Fibroblast of mammary gland (primary cell): ENCODE measurements around the gene TMEM14B.

Source experiments
- DNase-seq: peaks from one replicate; pipeline ENCODE4 v3.0.0-alpha.2; 2010; ENCODE audit warnings: low read depth
- H3K4me3 ChIP-seq: 2 replicates; pipeline ENCODE4 v1.5.1; 2011; ENCODE audit warnings: low read depth, mild to moderate bottlenecking, low read length, moderate library complexity; ENCODE audit not compliant: control insufficient read depth
- CTCF ChIP-seq: conservative IDR thresholded peaks from 2 replicates; pipeline ENCODE4 v1.5.1; 2011; ENCODE audit warnings: low read depth, low read length, inconsistent platforms; ENCODE audit not compliant: control insufficient read depth, insufficient read depth

Gene TMEM14B

GRCh38 chr6:10721850-10722569 lies 25.6 kb upstream of the TMEM14B start:
- H3K4me3 ChIP-seq: peak overlapping the region; percentile 86
- DNase-seq: no peak
- TF ChIP-seq CTCF: no peak

- no peak for TF ChIP-seq CTCF
- DNase-seq: no peak
- peak overlapping the region; percentile 86 for H3K4me3 ChIP-seq
These were observed 25.1 kb upstream of the TMEM14B start for GRCh38 chr6:10722570-10722819.

GRCh38 chr6:10722820-10723566 lies 24.6 kb upstream of the TMEM14B start, which contains the start of gene TMEM14C:
Gene TMEM14C (plus strand): TSS chr6:10723070. CDS start chr6:10724614, 1,544 bp downstream.
- peak; percentile 99 for DNase-seq
- H3K4me3 ChIP-seq: peak within 1 kb of the TSS; percentile 86
- TF ChIP-seq CTCF: no peak

- no peak for DNase-seq
- TF ChIP-seq CTCF: no peak
- H3K4me3 ChIP-seq: peak overlapping the region; percentile 86
These were observed 24.1 kb upstream of the TMEM14B start for GRCh38 chr6:10723567-10723881.

- no peak for TF ChIP-seq CTCF
- no peak for DNase-seq
- H3K4me3 ChIP-seq: no peak overlapping the region
These were observed 22.6 kb upstream of the TMEM14B start for GRCh38 chr6:10725044-10725443.

- DNase-seq: no peak
- no peak for TF ChIP-seq CTCF
- H3K4me3 ChIP-seq: no peak overlapping the region
These were observed 21.9 kb upstream of the TMEM14B start for GRCh38 chr6:10725716-10726115.

- no peak for DNase-seq
- no peak for TF ChIP-seq CTCF
- no peak overlapping the region for H3K4me3 ChIP-seq
These were observed 17.4 kb upstream of the TMEM14B start for GRCh38 chr6:10730254-10730653.
